Left ventricle myocardium inferior (tissue), 1 donor: Measurements from ENCODE around the gene APELA. TPM values are rescaled to one million over a fixed set of nuclear protein-coding genes. Genes with fewer than 3 reads are reported as not detected.
"Not testable (repeated sequence)": the region's sequence is repeated elsewhere in the genome, so short reads cannot be mapped to it uniquely, and the experiment has no call there.

Source experiments
- DNase-seq: peaks from one replicate; pipeline ENCODE4 v3.0.0-alpha.2; 2020
- H3K27ac ChIP-seq: fragments of 200-600 bp; replicated peaks from 2 replicates; pipeline ENCODE4 v1.8.0; 2021
- H3K27me3 ChIP-seq: fragments of 200-600 bp; 2 replicates; pipeline ENCODE4 v1.8.0; 2021; ENCODE audit warnings: low read depth
- H3K36me3 ChIP-seq: fragments of 200-600 bp; 2 replicates; pipeline ENCODE4 v1.8.0; 2021
- H3K4me1 ChIP-seq: fragments of 200-600 bp; 2 replicates; pipeline ENCODE4 v1.8.0; 2021
- H3K4me3 ChIP-seq: fragments of 200-600 bp; 2 replicates; pipeline ENCODE4 v1.8.0; 2021; ENCODE audit warnings: mild to moderate bottlenecking, moderate library complexity
- H3K9me3 ChIP-seq: fragments of 200-600 bp; replicated peaks from 2 replicates; pipeline ENCODE4 v1.8.0; 2021
- intact Hi-C: fragments of 100-400 bp; cut with micrococcal nuclease; formaldehyde crosslinking; loops from one replicate; pipeline ENCODE4 v1.11.0; 2022
- total RNA-seq: library from RNA; stranded (reverse); fragmentation: NEBNext Ultra II Directional; extraction: Animal tissue kit (Norgen Biotek cat#: 25700); gene quantifications from one replicate; pipeline ENCODE4 v1.2.1, GENCODE V29; 2021
- TF ChIP-seq, protein P1 (sequence below): fragments of 200-600 bp; IDR thresholded peaks from 2 replicates; pipeline ENCODE4 v1.8.0; 2021; ENCODE audit warnings: antibody characterized with exemption, mild to moderate bottlenecking, borderline replicate concordance
- donor health status: DM: no; HTN: yes; CAD: no; lungs with severe emphysema.

APELA gene
- total RNA-seq, 1 donor from 2014 or later: not detected

DNA sequence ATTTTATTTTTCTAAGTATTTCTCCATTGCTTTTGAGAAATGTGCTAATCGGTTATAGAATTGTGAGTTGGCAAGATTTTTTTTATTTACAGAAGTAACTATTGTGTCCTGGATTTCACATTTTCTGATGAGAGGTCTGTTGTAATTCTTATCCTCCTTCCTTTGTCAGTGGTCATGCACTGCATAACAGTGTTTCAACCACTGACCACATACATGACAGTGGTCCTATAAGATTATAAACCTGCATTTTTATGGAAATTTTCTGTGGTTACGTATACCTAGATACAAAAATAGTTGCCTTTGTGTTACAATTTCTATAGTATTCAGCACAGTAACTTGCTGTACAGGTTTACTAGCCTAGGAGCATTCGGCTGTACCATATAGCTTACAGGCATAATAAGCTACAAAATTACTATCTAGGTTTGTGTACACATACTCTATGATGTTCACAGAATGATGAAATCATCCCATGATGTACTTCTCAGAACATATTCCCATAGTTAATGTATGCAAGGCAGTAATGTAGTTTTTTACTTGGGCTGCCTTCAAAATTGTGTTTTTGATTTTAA is 47.8 kb downstream of the APELA start:
- Histone ChIP-seq H3K4me3 (no peak overlapping the region), H3K9me3 (peaks cover 7% of the 10 kb centered on the region), H3K36me3 (no peaks in the 10 kb centered on the region), H3K27me3 (no peaks in the 10 kb centered on the region), H3K4me1 (no peaks in the 10 kb centered on the region), H3K27ac (no peak overlapping the region)
- no peak for DNase-seq
- intact Hi-C loops: no loop called here
- TF ChIP-seq, protein P1, sequence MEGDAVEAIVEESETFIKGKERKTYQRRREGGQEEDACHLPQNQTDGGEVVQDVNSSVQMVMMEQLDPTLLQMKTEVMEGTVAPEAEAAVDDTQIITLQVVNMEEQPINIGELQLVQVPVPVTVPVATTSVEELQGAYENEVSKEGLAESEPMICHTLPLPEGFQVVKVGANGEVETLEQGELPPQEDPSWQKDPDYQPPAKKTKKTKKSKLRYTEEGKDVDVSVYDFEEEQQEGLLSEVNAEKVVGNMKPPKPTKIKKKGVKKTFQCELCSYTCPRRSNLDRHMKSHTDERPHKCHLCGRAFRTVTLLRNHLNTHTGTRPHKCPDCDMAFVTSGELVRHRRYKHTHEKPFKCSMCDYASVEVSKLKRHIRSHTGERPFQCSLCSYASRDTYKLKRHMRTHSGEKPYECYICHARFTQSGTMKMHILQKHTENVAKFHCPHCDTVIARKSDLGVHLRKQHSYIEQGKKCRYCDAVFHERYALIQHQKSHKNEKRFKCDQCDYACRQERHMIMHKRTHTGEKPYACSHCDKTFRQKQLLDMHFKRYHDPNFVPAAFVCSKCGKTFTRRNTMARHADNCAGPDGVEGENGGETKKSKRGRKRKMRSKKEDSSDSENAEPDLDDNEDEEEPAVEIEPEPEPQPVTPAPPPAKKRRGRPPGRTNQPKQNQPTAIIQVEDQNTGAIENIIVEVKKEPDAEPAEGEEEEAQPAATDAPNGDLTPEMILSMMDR: no peak

DNA sequence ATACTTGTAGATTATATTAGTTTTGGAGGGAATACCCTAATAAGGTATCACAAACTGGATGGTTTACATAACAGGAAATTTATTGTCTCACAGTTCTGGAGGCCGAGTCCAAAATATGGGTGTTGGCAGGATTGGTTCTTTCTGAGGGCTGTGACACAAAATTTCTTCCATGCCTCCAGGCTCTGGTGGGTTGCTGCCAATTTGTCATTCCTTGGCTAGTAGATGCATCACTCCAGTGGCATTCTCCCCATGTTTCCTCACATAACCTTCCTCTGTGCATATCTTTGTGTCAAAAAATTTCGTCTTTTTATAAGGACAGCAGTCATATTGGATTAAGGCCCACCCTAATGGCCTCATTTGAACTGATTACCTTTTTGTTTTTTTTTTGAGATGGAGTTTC is 49.3 kb downstream of the APELA start:
- Histone ChIP-seq H3K9me3 (peaks cover 2% of the 10 kb centered on the region), H3K36me3 (no peaks in the 10 kb centered on the region), H3K27me3 (no peaks in the 10 kb centered on the region), H3K4me1 (no peaks in the 10 kb centered on the region), H3K27ac (no peak overlapping the region), H3K4me3 (no peak overlapping the region)
- TF ChIP-seq, protein P1: no peak
- DNase-seq: no peak
- intact Hi-C loops: no loop called here

DNA sequence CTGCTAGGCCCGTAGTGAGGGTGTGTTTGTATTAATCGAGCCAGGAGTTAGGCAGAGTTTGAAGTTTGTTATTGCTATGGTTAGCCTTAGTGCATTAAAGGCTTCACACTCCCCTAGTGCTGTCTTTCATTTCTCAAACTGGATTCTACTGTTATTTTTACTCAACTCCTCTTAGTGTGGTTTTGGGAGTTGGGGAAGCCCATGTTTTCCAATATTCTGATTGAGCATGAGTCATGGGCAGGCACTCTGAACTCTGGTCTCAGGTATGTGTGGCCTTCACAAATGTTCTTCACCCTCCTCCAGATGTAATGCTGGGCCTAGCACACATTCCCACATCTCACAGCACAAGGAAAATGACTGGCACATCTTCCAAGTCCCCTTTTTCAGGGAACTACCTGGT is 50.1 kb downstream of the APELA start:
- H3K4me1 ChIP-seq, intact Hi-C loops, DNase-seq, H3K27ac ChIP-seq, H3K36me3 ChIP-seq, H3K4me3 ChIP-seq, H3K27me3 ChIP-seq, H3K9me3 ChIP-seq: not testable (repeated sequence)

DNA sequence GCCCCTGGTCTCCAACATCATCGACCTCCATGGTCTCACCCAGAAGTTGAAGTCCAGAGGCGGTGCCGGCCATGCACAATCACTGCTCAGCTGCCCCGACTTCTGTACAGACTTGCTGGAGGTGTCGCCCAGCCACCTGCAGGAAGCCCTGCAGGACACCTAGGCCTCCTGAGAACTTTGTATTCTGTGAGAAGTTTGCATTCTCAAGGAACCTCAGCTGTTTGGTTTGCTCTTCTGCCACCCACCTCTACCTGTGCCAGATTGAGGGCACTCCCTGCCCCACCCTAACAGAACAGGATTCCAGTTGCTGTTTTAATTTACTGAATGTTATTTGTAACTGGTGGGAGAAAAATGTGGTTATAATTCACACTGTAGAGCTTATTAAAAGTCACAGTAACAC is 53.7 kb downstream of the APELA start:
- Histone ChIP-seq H3K27me3 (peaks cover 12% of the 10 kb centered on the region), H3K36me3 (no peaks in the 10 kb centered on the region), H3K4me1 (no peaks in the 10 kb centered on the region), H3K27ac (no peak overlapping the region), H3K4me3 (no peak overlapping the region), H3K9me3 (no peaks in the 10 kb centered on the region)
- intact Hi-C loops: no loop called here
- TF ChIP-seq, protein P1: no peak
- DNase-seq: no peak

DNA sequence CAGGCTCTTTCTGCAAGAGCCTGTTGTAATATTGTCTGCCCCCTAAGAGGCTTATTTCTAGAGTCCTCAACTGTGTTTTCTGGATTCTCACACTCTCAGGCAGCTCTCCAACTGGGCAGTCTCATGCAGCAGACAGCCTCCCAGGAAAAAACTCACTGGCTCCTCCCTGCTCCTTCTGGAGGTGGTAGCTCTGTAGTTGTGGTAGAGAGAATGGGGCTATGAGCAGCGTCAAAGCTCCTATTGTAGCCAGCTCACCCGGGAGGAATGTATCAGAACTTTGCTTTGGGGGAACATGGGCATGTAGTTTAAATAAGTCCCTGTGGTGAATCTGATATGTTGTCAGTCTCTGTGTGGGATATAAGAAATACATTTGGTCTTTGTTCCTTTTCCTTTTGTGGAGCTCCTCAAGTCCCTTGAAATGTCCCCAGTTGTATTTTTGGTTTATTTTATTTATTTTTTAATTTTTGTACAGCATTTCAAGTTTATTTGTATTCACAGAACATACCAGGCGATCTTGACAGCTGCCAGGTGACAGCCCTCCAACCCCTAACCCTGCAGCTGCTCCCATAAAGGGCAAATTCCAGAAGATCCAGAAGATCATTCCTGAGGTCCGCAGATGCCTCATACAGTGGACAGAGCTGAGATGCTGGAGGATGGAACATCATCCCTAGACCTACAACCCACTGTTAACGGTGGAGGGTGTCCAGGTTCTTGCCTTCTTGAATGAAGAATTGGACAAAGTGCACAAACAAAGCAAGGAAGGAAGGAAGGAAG is 54.8 kb downstream of the APELA start:
- no peak for DNase-seq
- H3K4me1 ChIP-seq: no peaks in the 10 kb centered on the region
- H3K4me3 ChIP-seq: no peak overlapping the region
- H3K9me3 ChIP-seq: no peaks in the 10 kb centered on the region
- H3K36me3 ChIP-seq: no peaks in the 10 kb centered on the region
- H3K27ac ChIP-seq: no peak overlapping the region
- H3K27me3 ChIP-seq: peaks cover 12% of the 10 kb centered on the region
- intact Hi-C loops: no loop called here
- TF ChIP-seq, protein P1: no peak

DNA sequence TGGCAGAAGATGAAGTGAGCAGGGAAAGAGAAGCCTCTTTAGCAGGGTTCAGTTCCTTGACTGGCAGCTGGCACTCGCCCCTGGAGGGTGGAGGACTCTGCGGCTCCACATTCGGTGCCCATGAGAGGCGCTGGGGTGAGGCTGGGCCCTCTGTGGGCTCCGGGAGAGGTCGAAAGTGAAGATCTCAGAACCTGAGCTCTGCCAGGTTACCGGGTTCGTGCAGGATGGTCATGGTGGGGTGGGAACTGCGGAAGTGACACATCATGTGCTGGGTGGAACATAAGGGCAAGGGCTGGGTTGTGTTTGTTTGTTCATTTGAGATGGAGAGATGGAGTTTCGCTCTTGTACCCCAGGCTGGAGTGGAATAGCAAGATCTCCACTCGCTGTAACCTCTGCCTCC is 56.3 kb downstream of the APELA start:
- TF ChIP-seq, protein P1: no peak
- Histone ChIP-seq H3K36me3 (no peaks in the 10 kb centered on the region), H3K27ac (no peak overlapping the region), H3K4me1 (no peaks in the 10 kb centered on the region), H3K9me3 (no peaks in the 10 kb centered on the region), H3K4me3 (no peak overlapping the region), H3K27me3 (peaks cover 15% of the 10 kb centered on the region)
- DNase-seq: no peak
- intact Hi-C loops: no loop called here
